CD14-positive monocyte (primary cell): ENCODE measurements around the gene HOATZ. TPM values are rescaled to one million over a fixed set of nuclear protein-coding genes. Genes with fewer than 3 reads are reported as not detected.

ENCODE experiments used
- DNase-seq, 3 donors: peaks; one replicate each; pipeline ENCODE4 v3.0.0-alpha.2; 2011 to 2022
- H2AFZ ChIP-seq: 2 replicates; pipeline ENCODE4 v1.6.0; 2012; ENCODE audit warnings: mild to moderate bottlenecking, low read depth, low read length, inconsistent platforms; ENCODE audit not compliant: insufficient read depth, poor library complexity, severe bottlenecking
- H3K27ac ChIP-seq, 2 donors: 1 replicate in 1 of 2; 2 replicates in 1 of 2; pipeline ENCODE4 v1.5.1; 2012 to 2013; ENCODE audit warnings: low read length in 2 of 2, control low read depth in 1 of 2, inconsistent platforms in 1 of 2, low read depth in 1 of 2, mild to moderate bottlenecking in 1 of 2
- H3K27me3 ChIP-seq, 2 donors: one replicate each; pipeline versions ENCODE4 v1.6.0 to v1.6.1; 2011 to 2013; ENCODE audit warnings: low read length in 2 of 2; ENCODE audit not compliant: control insufficient read depth in 2 of 2, insufficient read depth in 2 of 2
- H3K36me3 ChIP-seq, 2 donors: replicated peaks in 1 of 2; 1 replicate in 1 of 2; 2 replicates in 1 of 2; pipeline versions ENCODE4 v1.5.1 to v1.6.1; 2012 to 2013; ENCODE audit warnings: low read length in 2 of 2, control low read depth in 1 of 2, inconsistent platforms in 1 of 2, mild to moderate bottlenecking in 1 of 2; ENCODE audit not compliant: insufficient read depth in 2 of 2, control insufficient read depth in 1 of 2
- H3K4me1 ChIP-seq, 2 donors: 1 replicate in 1 of 2; 2 replicates in 1 of 2; pipeline versions ENCODE4 v1.5.1 to v1.6.1; 2012 to 2013; ENCODE audit warnings: low read length in 2 of 2, control low read depth in 1 of 2, inconsistent platforms in 1 of 2, mild to moderate bottlenecking in 1 of 2, moderate library complexity in 1 of 2; ENCODE audit not compliant: insufficient read depth in 2 of 2, control insufficient read depth in 1 of 2
- H3K4me2 ChIP-seq: replicated peaks from 2 replicates; pipeline ENCODE3; 2012; ENCODE audit warnings: low read length, moderate library complexity, mild to moderate bottlenecking; ENCODE audit not compliant: poor library complexity, severe bottlenecking; ENCODE audit errors: extremely low read depth
- H3K4me3 ChIP-seq, 3 experiments: fragments of 200-600 bp in 1 of 3; sonication (generic) in 1 of 3; replicated peaks in 1 of 3; 1 replicate in 2 of 3; 2 replicates in 1 of 3; pipeline ENCODE4 v1.5.1; 2011 to 2013; ENCODE audit warnings: low read length in 3 of 3, mild to moderate bottlenecking in 3 of 3, control low read depth in 2 of 3, low read depth in 2 of 3, inconsistent platforms in 1 of 3, moderate library complexity in 1 of 3
- H3K79me2 ChIP-seq: 2 replicates; pipeline ENCODE4 v1.6.0; 2012; ENCODE audit warnings: mild to moderate bottlenecking, control low read depth, inconsistent platforms, low read length, moderate library complexity; ENCODE audit not compliant: insufficient read depth
- H3K9ac ChIP-seq: 2 replicates; pipeline ENCODE4 v1.6.0; 2017; ENCODE audit warnings: low read length, mild to moderate bottlenecking; ENCODE audit not compliant: insufficient read depth, poor library complexity, severe bottlenecking
- H3K9me3 ChIP-seq, 2 donors: replicated peaks in 1 of 2; 1 replicate in 1 of 2; 2 replicates in 1 of 2; pipeline versions ENCODE4 v1.5.1 to v1.6.1; 2012 to 2013; ENCODE audit warnings: low read length in 2 of 2, control low read depth in 1 of 2; ENCODE audit not compliant: control insufficient read depth in 1 of 2, insufficient read depth in 1 of 2
- H4K20me1 ChIP-seq: 2 replicates; pipeline ENCODE4 v1.6.0; 2012; ENCODE audit warnings: mild to moderate bottlenecking, low read length, control low read depth, moderate library complexity; ENCODE audit not compliant: insufficient read depth
- H3K27ac Mint-ChIP-seq, 7 donors: one replicate each; pipeline ENCODE4 v1.8.0; 2020; ENCODE audit warnings: mild to moderate bottlenecking in 7 of 7, mixed read lengths in 7 of 7, moderate library complexity in 6 of 7, inconsistent platforms in 2 of 7
- H3K27me3 Mint-ChIP-seq, 3 donors: one replicate each; pipeline ENCODE4 v1.8.0; 2021 to 2022; ENCODE audit warnings: low read depth in 3 of 3, mild to moderate bottlenecking in 3 of 3, mixed read lengths in 3 of 3, moderate library complexity in 3 of 3, inconsistent platforms in 1 of 3
- H3K36me3 Mint-ChIP-seq, 2 donors: one replicate each; pipeline ENCODE4 v1.8.0; 2020; ENCODE audit warnings: mixed read lengths in 2 of 2, inconsistent platforms in 1 of 2, mild to moderate bottlenecking in 1 of 2
- H3K4me1 Mint-ChIP-seq: one replicate; pipeline ENCODE4 v1.8.0; 2020; ENCODE audit warnings: mild to moderate bottlenecking, mixed read lengths
- H3K4me3 Mint-ChIP-seq, 2 donors: one replicate each; pipeline ENCODE4 v1.8.0; 2020; ENCODE audit warnings: mild to moderate bottlenecking in 2 of 2, mixed read lengths in 2 of 2, moderate library complexity in 1 of 2
- H3K9me3 Mint-ChIP-seq, 7 donors: one replicate each; pipeline ENCODE4 v1.8.0; 2020 to 2022; ENCODE audit warnings: mixed read lengths in 7 of 7, mild to moderate bottlenecking in 6 of 7, moderate library complexity in 6 of 7, inconsistent platforms in 2 of 7
- CTCF ChIP-seq: fragments of 200-600 bp; IDR thresholded peaks from one replicate; pipeline ENCODE4 v1.8.0; 2022; ENCODE audit warnings: antibody characterized with exemption, mild to moderate bottlenecking
- WGBS: methylation state at CpG from one replicate; pipeline ENCODE4 v1.1.5; 2013; ENCODE audit warnings: missing lambda C conversion rate; ENCODE audit not compliant: insufficient coverage; 5-methylcytosine and 5-hydroxymethylcytosine counted together
- intact Hi-C, 2 donors: fragments of 100-400 bp; cut with micrococcal nuclease; formaldehyde crosslinking; loops; one replicate each; pipeline versions ENCODE4 v1.15.0 to v1.15.1; 2023
- polyA plus RNA-seq, 3 donors: library from polyadenylated mRNA; depleted of rRNA in 1 of 3; unstranded in 2 of 3; stranded (reverse) in 1 of 3; fragments of 300-500 nt in 2 of 3; fragments of >200 nt in 1 of 3; fragmentation: Illumina TruSeq in 2 of 3; gene quantifications; 1 replicate in 2 of 3; 2 replicates in 1 of 3; pipeline ENCODE4 v1.2.3, GENCODE V29; 2012 to 2021
- small RNA-seq: library from RNA; depleted of rRNA; stranded (forward); fragments of <200 nt; gene quantifications from one replicate; pipeline ENCODE3, GENCODE V24; 2012; ENCODE audit warnings: low read depth; ENCODE audit not compliant: insufficient read length

HOATZ gene
- polyA plus RNA-seq, 3 donors: not detected

- H3K27ac ChIP-seq: no peak overlapping the region
- H3K9ac ChIP-seq: no peak overlapping the region
- H3K4me3 Mint-ChIP-seq: no peak overlapping the region
- intact Hi-C loops: loop anchor here in 1 of 2 donors (5.0 kb wide), 1 partner anchor 191 kb away; no protein-coding TSS in a partner anchor
- no peak overlapping the region for H3K4me3 ChIP-seq
- no peaks in the 10 kb centered on the region for H3K4me1 ChIP-seq
- no peaks in the 10 kb centered on the region for H3K36me3 ChIP-seq
- WGBS: no CpG with 5 or more reads among the region's 1 CpG
- no peaks in the 10 kb centered on the region for H3K79me2 ChIP-seq
- no peaks in the 10 kb centered on the region for H3K36me3 Mint-ChIP-seq
- H3K27me3 Mint-ChIP-seq: peaks cover 0 to 2% (median 0%) of the 10 kb centered on the region in 3 donors
- H3K27me3 ChIP-seq: no peaks in the 10 kb centered on the region
- peaks cover 0 to 1% (median 0%) of the 10 kb centered on the region in 7 donors for H3K9me3 Mint-ChIP-seq
- H3K9me3 ChIP-seq: no peaks in the 10 kb centered on the region
- H2AFZ ChIP-seq: no peak overlapping the region
- H3K4me2 ChIP-seq: no peak overlapping the region
- no peaks in the 10 kb centered on the region for H4K20me1 ChIP-seq
- H3K4me1 Mint-ChIP-seq: peaks cover 9% of the 10 kb centered on the region
- H3K27ac Mint-ChIP-seq: peak overlapping the region in 1 of 7 donors; percentile 31
- peak in 2 of 3 donors; percentile 41 to 49 for DNase-seq
- TF ChIP-seq CTCF: peak; percentile 68
These were observed 71.8 kb downstream of the HOATZ start for GRCh38 chr11:111586388-111586831.

Small RNA genes lying within 50 kb of the gene (small RNA-seq; reads per million reads assigned to genes)
- gene MIR34B (not detected), gene MIR34C (not detected)

Other genes with a start within 250 kb of the HOATZ start
- gene POU2AF3, start 216.2 kb upstream of the HOATZ start, polyA plus RNA-seq: not detected
- under 1 TPM; 0.07 to 0.12 (median 0.09) TPM for gene POU2AF1, start 135.5 kb upstream of the HOATZ start, polyA plus RNA-seq
- not detected for gene BTG4, start 2.4 kb upstream of the HOATZ start, polyA plus RNA-seq
- not detected for gene LAYN, start 25.9 kb downstream of the HOATZ start, polyA plus RNA-seq
- gene SIK2, start 87.7 kb downstream of the HOATZ start, polyA plus RNA-seq: 1 to 10 TPM in 1 of 3 donors, under 1 TPM in 2; 0.16 to 8.8 (median 0.23) TPM